Astrocyte (in vitro differentiated cells and primary cell): ENCODE data around the gene WNT3A. TPM values are rescaled to one million over a fixed set of nuclear protein-coding genes. Genes with fewer than 3 reads are reported as not detected.

Experiments used
- DNase-seq: peaks from one replicate; pipeline ENCODE4 v3.0.0-alpha.2; 2010; ENCODE audit warnings: low read depth
- FAIRE-seq: peaks from 2 replicates; lab custom pipeline; 2011; peaks lifted over from hg19 to GRCh38; lab: Jason Lieb, UNC
- H2AFZ ChIP-seq: 2 replicates; pipeline ENCODE4 v1.6.0; 2012; ENCODE audit warnings: low read depth, low read length, inconsistent platforms
- H3K27ac ChIP-seq: 2 replicates; pipeline ENCODE4 v1.5.1; 2011; ENCODE audit warnings: low read depth, low read length, inconsistent platforms
- H3K27me3 ChIP-seq: 2 replicates; pipeline ENCODE4 v1.6.0; 2011; ENCODE audit warnings: low read length, inconsistent platforms; ENCODE audit not compliant: insufficient read depth
- H3K36me3 ChIP-seq: 2 replicates; pipeline ENCODE4 v1.5.1; 2011; ENCODE audit warnings: low read length, inconsistent platforms; ENCODE audit not compliant: insufficient read depth
- H3K4me1 ChIP-seq: 2 replicates; pipeline ENCODE4 v1.5.1; 2011; ENCODE audit warnings: low read length, inconsistent platforms; ENCODE audit not compliant: insufficient read depth
- H3K4me2 ChIP-seq: 2 replicates; pipeline ENCODE4 v1.6.0; 2012; ENCODE audit warnings: low read length, inconsistent platforms
- H3K4me3 ChIP-seq: 2 replicates; pipeline ENCODE4 v1.5.1; 2011; ENCODE audit warnings: low read depth, mild to moderate bottlenecking, low read length, inconsistent platforms; ENCODE audit not compliant: insufficient read depth
- H3K79me2 ChIP-seq: 2 replicates; pipeline ENCODE4 v1.6.0; 2012; ENCODE audit warnings: mild to moderate bottlenecking, low read length, inconsistent platforms; ENCODE audit not compliant: insufficient read depth
- H3K9ac ChIP-seq: 2 replicates; pipeline ENCODE4 v1.6.0; 2012; ENCODE audit warnings: mild to moderate bottlenecking, low read length, inconsistent platforms
- H3K9me3 ChIP-seq: 2 replicates; pipeline ENCODE4 v1.5.1; 2012; ENCODE audit warnings: low read depth, mild to moderate bottlenecking, low read length, inconsistent platforms; ENCODE audit not compliant: insufficient read depth
- H4K20me1 ChIP-seq: 2 replicates; pipeline ENCODE4 v1.6.0; 2012; ENCODE audit warnings: low read length, inconsistent platforms; ENCODE audit not compliant: insufficient read depth
- H3K27ac Mint-ChIP-seq: one replicate; pipeline ENCODE4 v1.8.0; 2021; ENCODE audit warnings: mild to moderate bottlenecking, mixed read lengths; ENCODE audit not compliant: unreplicated experiment
- H3K27me3 Mint-ChIP-seq: one replicate; pipeline ENCODE4 v1.8.0; 2021; ENCODE audit warnings: low read depth, mixed read lengths; ENCODE audit not compliant: unreplicated experiment
- H3K36me3 Mint-ChIP-seq: one replicate; pipeline ENCODE4 v1.8.0; 2021; ENCODE audit warnings: low read depth, mixed read lengths; ENCODE audit not compliant: unreplicated experiment
- H3K4me1 Mint-ChIP-seq: one replicate; pipeline ENCODE4 v1.8.0; 2021; ENCODE audit warnings: low read depth, mixed read lengths; ENCODE audit not compliant: unreplicated experiment
- H3K4me3 Mint-ChIP-seq: one replicate; pipeline ENCODE4 v1.8.0; 2021; ENCODE audit warnings: mild to moderate bottlenecking, moderate library complexity, mixed read lengths; ENCODE audit not compliant: unreplicated experiment
- H3K9me3 Mint-ChIP-seq: one replicate; pipeline ENCODE4 v1.8.0; 2021; ENCODE audit warnings: mild to moderate bottlenecking, mixed read lengths; ENCODE audit not compliant: unreplicated experiment
- CTCF ChIP-seq: IDR thresholded peaks from 2 replicates; pipeline ENCODE4 v1.5.1; 2011; ENCODE audit warnings: low read depth, mild to moderate bottlenecking, inconsistent platforms, low read length, moderate library complexity; ENCODE audit not compliant: insufficient read depth
- EZH2 ChIP-seq: IDR thresholded peaks from 2 replicates; pipeline ENCODE4 v1.6.1; 2012; ENCODE audit warnings: mild to moderate bottlenecking, low read length, inconsistent platforms; ENCODE audit not compliant: insufficient read depth
- total RNA-seq: library from RNA; stranded (reverse); gene quantifications from 2 replicates; pipeline ENCODE4 v1.2.1, GENCODE V29; 2021

Gene WNT3A
- total RNA-seq, 1 donor from 2014 or later = not detected

GRCh38 chr1:228047183-228047466 lies 40.3 kb downstream of the WNT3A start:
- TF ChIP-seq EZH2 (no peak), CTCF (no peak)
- H3K27me3 ChIP-seq = peaks cover 10% of the 10 kb centered on the region
- H2AFZ ChIP-seq = no peak overlapping the region
- H3K4me3 Mint-ChIP-seq = no peak overlapping the region
- no peak overlapping the region for H3K27ac Mint-ChIP-seq
- no peak for DNase-seq
- no peaks in the 10 kb centered on the region for H3K4me1 Mint-ChIP-seq
- no peaks in the 10 kb centered on the region for H3K36me3 Mint-ChIP-seq
- H3K27ac ChIP-seq = no peak overlapping the region
- peaks cover 8% of the 10 kb centered on the region for H3K9me3 Mint-ChIP-seq
- H4K20me1 ChIP-seq = no peaks in the 10 kb centered on the region
- H3K4me2 ChIP-seq = no peak overlapping the region
- FAIRE-seq = no peak
- no peaks in the 10 kb centered on the region for H3K36me3 ChIP-seq
- no peaks in the 10 kb centered on the region for H3K79me2 ChIP-seq
- H3K27me3 Mint-ChIP-seq = peaks cover 68% of the 10 kb centered on the region
- no peaks in the 10 kb centered on the region for H3K4me1 ChIP-seq
- no peaks in the 10 kb centered on the region for H3K9me3 ChIP-seq
- no peak overlapping the region for H3K4me3 ChIP-seq
- H3K9ac ChIP-seq = no peak overlapping the region

- TF ChIP-seq EZH2 = no peak
- no peak for TF ChIP-seq CTCF
- FAIRE-seq = no peak
- Histone ChIP-seq H2AFZ (no peak overlapping the region), H3K36me3 (no peaks in the 10 kb centered on the region), H3K27me3 (peaks cover 13% of the 10 kb centered on the region), H3K27ac (no peak overlapping the region), H3K4me3 (no peak overlapping the region), H3K9me3 (no peaks in the 10 kb centered on the region), H3K4me1 (no peaks in the 10 kb centered on the region), H3K4me2 (no peak overlapping the region), H3K79me2 (no peaks in the 10 kb centered on the region), H4K20me1 (no peaks in the 10 kb centered on the region), H3K9ac (no peak overlapping the region)
- peaks cover 78% of the 10 kb centered on the region for H3K27me3 Mint-ChIP-seq
- H3K4me3 Mint-ChIP-seq = no peak overlapping the region
- peaks cover 10% of the 10 kb centered on the region for H3K9me3 Mint-ChIP-seq
- H3K36me3 Mint-ChIP-seq = no peaks in the 10 kb centered on the region
- no peak for DNase-seq
- no peaks in the 10 kb centered on the region for H3K4me1 Mint-ChIP-seq
- no peak overlapping the region for H3K27ac Mint-ChIP-seq
Measured at GRCh38 chr1:228048120-228048519, 41.3 kb downstream of the WNT3A start.

GRCh38 chr1:228048659-228049298 lies 42.0 kb downstream of the WNT3A start:
- Histone ChIP-seq H3K4me2 (no peak overlapping the region), H3K27ac (no peak overlapping the region), H3K4me3 (no peak overlapping the region), H3K36me3 (no peaks in the 10 kb centered on the region), H3K27me3 (peaks cover 14% of the 10 kb centered on the region), H4K20me1 (no peaks in the 10 kb centered on the region), H3K4me1 (no peaks in the 10 kb centered on the region), H3K9me3 (no peaks in the 10 kb centered on the region), H3K9ac (no peak overlapping the region), H3K79me2 (no peaks in the 10 kb centered on the region), H2AFZ (no peak overlapping the region)
- H3K27me3 Mint-ChIP-seq = peaks cover 84% of the 10 kb centered on the region
- H3K27ac Mint-ChIP-seq = no peak overlapping the region
- no peak for TF ChIP-seq CTCF
- no peak for TF ChIP-seq EZH2
- no peak overlapping the region for H3K4me3 Mint-ChIP-seq
- no peaks in the 10 kb centered on the region for H3K4me1 Mint-ChIP-seq
- H3K36me3 Mint-ChIP-seq = no peaks in the 10 kb centered on the region
- FAIRE-seq (no peak), DNase-seq (no peak)
- peaks cover 11% of the 10 kb centered on the region for H3K9me3 Mint-ChIP-seq
